NCI-H2029 (cell line): ENCODE measurements around the gene CHST8.

Experiments
- DNase-seq: peaks from one replicate; lab custom pipeline; 2025; lab: John Stamatoyannopoulos, UW

CHST8 gene

GRCh38 chr19:33673996-33674625, 52.4 kb downstream of the CHST8 start:
- DNase-seq: no peak

DNA sequence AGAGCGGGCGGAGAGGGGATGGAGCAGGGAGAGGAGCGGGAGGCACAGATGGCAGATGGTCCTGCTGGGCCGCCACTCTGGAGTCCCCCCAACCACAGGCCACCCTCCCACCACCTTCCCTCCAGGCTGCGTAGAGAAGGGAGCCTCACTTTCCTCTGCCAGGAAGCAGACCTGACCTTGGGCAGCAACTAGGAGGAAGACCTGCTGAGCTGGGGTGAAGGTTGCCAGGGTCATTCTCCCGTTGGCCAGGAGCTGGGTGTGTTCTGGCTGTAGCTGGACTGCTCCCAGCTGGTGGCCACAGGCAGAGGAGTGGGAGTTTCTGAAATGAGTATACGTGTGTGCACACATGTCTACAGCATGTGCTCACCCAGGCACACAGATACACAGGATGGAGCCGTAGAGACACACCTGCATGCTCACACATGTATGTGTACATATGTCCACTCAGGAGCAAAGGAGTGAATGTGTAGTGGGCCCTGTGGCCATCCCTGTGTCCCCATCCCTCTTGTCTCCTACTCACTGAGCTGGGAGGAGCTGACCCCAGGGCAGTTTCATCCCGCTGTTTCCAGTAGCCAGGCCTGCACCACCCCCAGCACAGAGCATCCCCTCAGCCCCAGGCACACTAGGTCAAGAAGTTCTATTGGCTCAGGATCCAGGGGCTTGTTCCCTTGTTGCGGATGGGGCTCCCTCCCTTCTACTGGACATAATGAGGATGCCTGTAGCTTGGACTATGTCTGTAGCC, 53.0 kb downstream of the CHST8 start:
- DNase-seq: no peak

DNA sequence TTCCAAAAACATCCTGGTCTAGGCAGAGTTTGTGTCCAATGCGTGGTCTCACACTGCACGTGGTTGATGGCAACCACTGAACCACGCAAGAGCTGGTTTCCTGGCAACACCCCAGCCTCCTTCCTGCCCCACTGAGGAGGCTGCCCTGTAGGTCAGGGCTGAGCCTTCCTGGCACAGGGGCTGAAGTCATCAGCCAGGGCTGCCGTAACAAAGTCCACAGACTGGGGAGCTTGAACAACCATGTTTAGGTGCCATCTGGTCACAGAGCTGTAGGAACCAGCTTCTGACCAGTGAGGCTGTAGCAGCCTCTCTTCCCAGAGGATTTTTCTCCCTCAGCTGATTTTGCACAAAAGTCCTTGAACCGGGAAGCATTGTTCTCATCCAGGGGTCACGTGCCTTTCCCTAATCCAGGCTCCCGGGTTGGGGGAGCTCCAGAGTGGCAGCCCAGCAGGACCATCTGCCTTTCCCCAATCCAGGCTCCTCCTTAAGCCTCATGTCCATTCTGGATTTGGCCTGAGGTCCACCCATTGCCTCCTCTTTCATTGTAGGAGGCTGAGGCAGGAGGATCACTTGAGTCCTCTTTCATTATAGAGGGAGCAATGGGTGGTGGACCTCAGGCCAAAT, 53.9 kb downstream of the CHST8 start:
- DNase-seq: peak; percentile 28

DNA sequence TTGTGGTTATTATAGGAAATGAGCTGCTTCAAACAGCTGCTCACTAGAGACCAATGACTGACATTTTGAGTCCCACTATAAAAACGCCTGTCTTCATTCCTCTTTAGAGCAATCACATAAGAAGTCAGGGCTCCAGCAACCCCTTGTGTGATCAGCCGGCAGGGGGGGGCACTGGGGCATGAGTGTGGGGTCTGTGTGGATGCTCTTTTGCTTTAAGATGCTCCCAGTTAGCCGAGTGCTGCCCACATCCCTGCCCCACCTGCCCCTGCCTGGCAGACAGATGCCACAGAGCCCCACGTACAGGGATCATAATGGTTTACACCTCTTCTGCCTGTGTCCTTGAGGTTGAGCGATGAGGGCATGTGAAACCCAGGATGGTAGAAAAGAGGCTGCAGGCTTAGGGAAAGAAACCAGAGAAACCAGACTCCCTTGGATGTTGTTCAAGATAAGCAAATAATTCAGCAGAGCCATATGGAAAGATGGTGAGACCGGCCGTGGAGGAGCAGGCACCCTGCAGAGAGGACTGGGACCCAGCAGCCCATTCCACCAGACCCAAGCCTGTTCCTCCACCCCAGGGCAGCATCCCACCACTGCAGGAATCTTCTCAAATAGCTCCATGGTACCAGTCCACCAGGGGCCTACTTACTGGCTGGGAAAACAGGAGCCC, 55.4 kb downstream of the CHST8 start:
- DNase-seq: no peak

DNA sequence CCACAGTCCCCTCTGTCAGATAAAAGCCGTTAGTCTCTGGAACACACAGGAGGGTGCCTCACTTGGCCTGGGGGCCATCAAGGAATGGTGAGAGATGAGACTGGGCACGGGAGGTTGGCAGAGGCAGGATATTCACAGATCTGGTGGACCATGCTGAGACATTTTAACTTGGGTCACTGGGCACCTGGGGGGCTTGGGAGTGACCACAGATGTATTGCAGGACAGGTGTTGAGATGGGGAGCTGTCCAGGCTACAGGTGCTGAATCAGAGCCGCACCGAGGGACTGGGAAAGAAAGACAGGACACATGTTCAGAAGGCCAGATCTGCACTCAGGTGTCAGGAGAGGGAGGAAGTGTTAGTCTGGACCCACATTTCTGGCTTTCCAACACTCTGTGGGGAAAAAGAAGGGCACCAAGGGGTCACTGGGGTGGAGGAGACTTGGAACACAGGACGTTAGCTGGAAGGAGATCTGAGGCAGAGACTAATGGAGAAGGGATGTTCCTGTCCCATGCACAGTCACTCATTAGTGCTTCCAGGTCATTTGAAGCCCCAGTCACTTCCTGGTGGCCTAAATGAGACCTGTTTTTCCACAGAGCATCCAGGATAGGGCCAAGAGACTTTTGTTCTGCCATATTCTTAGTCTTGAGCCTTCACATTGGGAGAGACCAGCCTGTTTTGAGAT, 56.1 kb downstream of the CHST8 start:
- no peak for DNase-seq

- peak; percentile 89 for DNase-seq
These were observed 57.2 kb downstream of the CHST8 start for GRCh38 chr19:33678796-33679585.

DNA sequence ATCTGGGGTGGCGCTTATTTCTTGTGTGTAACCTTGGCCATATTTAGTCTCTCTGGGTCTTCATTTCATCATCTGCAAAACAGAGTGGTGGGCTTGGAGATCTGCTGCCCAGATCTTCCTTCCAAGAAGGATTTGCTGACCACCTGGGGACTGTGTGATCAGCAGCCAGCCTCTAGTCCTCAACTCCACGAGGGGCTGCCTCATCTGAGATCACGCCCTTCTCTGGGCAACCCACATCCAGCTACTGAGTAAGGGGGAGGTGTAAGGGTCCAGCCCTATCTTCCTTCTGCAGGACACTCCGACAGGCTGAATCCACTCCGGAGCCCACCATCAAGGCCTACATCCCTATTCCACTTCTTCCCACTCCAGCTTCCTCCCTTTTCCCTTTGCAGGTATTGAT, 57.9 kb downstream of the CHST8 start:
- no peak for DNase-seq

- DNase-seq: no peak
These were observed 59.4 kb downstream of the CHST8 start for GRCh38 chr19:33681081-33681680.

DNA sequence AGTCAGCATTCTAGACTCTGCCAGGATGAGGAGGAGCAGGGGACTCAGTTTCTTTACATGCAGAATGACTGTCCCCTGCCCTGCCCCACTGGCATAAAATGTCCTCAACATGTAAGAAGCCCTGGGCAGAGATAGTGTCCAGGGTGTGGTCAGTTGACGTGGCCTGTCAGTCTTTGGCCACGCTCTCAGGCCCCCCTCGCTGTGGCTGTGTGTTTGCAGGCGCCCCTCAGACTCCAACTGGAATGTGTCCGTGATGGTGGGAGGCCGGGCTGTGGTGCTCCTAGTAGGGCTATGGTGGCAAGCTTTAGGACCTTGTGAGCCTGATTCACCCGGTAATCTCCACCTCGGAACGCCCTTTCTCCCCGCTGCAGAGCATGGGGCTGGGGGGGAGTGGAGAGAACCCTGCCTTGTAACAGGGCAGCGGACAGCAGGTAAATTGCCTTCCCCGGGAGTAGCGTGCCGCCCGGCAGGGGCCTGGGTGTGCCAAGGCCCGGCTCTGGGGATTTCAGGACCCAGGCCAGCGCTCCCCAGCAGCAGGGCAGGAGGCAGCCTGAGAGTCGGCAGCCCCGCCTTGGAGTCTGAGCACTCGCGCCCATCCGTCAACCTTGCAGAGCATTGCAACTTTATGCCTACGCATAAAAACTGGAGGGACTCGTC, 62.3 kb downstream of the CHST8 start:
- no peak for DNase-seq

DNA sequence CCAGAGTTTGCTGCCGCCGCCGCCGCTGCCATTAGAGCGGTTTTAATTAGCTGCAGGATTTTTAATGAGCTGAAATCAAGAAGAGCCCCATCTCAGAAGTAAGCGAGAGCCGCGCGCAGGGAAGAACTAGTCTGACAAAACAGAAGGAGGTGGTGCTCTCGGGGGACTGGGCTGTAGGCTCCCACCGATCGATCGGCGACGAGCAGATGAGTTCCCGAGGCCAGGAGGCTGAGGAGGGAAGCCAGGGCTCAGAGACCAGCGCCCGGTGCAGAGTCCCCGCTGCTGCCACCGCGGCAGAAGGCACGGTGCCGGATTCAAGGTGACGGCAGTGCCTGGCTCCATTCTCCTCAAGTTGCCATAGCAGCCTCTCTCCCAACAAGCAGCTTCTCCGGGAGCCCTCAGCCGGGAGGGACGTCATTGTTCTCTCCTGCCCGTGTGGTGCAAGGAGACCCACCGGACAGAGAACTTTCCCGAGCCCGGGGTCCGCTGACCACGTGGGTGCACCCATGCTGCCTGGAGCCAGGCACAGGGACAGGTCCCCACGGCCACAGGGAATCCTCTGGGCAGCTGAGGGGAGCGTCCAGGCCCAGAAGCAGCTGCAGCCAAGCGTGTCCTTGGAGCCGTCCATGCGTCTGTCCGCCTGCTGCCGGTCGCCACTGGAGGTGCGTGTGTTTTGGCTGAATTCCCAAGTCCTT, 62.9 kb downstream of the CHST8 start:
- peak; percentile 66 for DNase-seq

DNA sequence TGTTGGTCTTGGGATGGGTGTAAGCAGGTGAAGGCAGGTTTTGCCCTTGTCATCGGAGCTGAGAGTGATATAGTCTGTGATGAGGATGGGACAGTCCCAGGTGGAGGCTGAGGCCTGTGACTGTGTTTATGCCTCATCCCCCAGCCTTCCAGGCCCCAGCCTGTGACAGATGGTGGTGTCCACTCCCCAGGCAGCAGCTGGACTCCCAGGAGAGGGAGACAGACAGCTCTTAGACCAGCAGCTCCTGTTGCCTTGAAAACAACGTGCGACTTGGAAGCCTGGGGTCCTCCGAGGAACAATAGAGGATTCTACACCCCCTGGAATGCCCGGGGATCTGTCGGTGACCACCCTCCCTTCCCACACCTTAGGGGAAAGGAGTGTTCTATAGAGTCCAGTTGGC, 63.8 kb downstream of the CHST8 start:
- DNase-seq: no peak

- DNase-seq: no peak
These were observed 64.5 kb downstream of the CHST8 start for GRCh38 chr19:33686262-33686661.

- no peak for DNase-seq
These were observed 65.1 kb downstream of the CHST8 start for GRCh38 chr19:33686687-33687480.

GRCh38 chr19:33687481-33688170, 65.9 kb downstream of the CHST8 start:
- DNase-seq: no peak

DNA sequence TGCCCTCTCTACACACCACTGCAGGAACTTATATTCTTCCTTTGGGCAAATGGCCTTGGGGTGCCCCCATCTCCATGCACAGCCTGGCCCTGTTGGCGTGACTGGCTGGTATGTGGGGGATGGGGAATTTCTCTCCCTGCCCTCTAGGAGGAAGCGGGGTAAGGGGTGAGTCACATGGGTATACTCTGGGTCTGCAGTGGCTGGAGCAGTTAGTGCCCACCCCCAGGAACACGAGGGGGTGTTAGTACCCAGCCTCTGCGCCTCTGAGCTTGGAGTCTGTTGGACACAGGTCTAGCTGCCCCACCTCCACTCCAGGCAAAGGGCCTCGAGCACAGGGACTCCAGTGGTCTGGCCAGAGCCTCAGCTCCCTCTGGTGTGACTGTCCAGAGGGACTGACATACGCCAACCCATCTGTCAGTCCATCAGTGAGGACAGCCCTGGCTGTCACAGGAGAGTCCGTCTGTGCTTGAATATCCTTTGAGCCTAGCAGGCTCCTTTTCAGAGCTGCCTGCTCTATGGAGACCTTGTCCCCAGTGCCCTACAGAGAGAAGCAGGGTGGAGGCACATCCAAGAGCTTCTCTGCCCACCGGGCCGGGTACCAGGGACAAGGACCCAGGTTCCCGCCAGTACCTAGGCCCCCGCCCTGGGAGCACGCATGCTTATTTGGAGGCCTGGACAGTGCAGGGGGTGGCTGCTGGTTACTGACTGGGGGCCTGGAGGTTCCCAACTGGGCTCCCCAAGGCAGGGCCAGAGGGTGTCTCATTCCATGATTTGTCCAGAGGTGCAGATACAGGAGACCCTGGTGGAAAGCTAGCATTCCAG, 66.6 kb downstream of the CHST8 start:
- DNase-seq: no peak

DNA sequence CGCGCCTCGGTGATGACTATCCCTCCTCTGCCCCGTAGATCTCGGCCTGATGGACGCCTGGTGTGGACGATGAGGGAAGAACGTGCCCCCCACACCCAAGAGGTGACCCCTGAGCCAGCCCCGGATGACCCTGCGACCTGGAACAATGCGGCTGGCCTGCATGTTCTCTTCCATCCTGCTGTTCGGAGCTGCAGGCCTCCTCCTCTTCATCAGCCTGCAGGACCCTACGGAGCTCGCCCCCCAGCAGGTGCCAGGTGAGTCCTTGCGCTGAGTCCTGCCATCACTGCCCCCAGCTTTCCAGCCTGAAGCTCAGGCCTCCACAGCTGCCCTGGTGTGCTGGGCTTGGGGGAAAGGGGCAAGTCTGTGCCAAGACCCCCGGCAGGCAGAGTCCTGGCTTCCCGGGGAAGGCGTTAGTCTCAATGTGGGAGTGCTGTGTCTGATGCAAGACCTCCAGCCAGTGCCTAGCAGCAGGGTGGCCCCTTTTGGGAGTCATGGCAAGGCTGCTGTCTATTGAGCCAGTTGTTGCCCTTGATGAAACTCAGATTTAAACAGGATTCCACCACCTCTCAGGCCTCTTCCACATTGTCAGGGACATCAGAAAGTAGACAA, 67.5 kb downstream of the CHST8 start:
- no peak for DNase-seq

- DNase-seq: no peak
These were observed 68.1 kb downstream of the CHST8 start for GRCh38 chr19:33689868-33690267.
